ENCODE data around the gene PXDN.
"Not testable (repeated sequence)": the region's sequence is repeated elsewhere in the genome, so short reads cannot be mapped to it uniquely, and the experiment has no call there.

DNA sequence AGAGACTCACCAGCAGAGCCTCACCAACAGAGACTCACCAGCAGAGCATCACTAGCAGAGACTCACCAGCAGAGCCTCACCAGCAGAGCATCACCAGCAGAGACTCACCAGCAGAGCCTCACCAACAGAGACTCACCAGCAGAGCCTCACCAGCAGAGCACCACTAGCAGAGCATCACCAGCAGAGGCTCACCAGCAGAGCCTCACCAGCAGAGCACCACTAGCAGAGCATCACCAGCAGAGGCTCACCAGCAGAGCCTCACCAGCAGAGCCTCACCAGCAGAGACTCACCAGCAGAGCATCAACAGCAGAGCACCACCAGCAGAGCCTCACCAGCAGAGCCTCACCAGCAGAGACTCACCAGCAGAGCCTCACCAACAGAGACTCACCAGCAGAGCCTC, 35.7 kb upstream of the PXDN start:
- not testable (repeated sequence) for TF ChIP-seq POLR2A (IDR thresholded peaks at IDR 0.05); POLR2AphosphoS5 (IDR thresholded peaks at IDR 0.05); EP300 (IDR thresholded peaks at IDR 0.05; ENCODE audit: low read depth)
- TF ChIP-seq, protein P1, sequence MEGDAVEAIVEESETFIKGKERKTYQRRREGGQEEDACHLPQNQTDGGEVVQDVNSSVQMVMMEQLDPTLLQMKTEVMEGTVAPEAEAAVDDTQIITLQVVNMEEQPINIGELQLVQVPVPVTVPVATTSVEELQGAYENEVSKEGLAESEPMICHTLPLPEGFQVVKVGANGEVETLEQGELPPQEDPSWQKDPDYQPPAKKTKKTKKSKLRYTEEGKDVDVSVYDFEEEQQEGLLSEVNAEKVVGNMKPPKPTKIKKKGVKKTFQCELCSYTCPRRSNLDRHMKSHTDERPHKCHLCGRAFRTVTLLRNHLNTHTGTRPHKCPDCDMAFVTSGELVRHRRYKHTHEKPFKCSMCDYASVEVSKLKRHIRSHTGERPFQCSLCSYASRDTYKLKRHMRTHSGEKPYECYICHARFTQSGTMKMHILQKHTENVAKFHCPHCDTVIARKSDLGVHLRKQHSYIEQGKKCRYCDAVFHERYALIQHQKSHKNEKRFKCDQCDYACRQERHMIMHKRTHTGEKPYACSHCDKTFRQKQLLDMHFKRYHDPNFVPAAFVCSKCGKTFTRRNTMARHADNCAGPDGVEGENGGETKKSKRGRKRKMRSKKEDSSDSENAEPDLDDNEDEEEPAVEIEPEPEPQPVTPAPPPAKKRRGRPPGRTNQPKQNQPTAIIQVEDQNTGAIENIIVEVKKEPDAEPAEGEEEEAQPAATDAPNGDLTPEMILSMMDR (IDR thresholded peaks at IDR 0.05), result not testable (repeated sequence)
